NCI-H2029 treated with DMSO at 0.1 percent for 48 hours (cell line): ENCODE data around the gene CFC1B.
"Not testable (repeated sequence)": the region's sequence is repeated elsewhere in the genome, so short reads cannot be mapped to it uniquely, and the experiment has no call there.

Source experiments
- DNase-seq: peaks from one replicate; lab custom pipeline; 2025; lab: John Stamatoyannopoulos, UW

The CFC1B gene

DNA sequence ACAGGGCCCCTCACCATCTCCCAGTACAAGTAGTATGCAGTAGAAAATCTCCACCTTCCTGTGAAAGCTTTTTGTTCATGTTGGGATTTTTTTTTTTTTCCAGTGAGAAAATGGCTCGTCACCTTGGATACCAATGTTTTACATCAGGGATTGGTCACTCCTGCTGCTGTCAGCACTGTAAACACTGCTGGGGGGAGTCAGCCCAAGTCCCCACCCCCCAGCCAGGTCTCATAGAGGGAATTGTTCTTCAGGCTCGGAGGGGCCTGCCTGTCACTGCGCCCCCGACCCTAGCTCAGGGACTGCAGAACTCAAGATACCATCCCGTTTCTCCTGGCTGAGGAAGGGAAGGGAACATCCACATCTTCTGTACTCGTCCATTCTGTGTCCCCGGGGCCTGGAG is at the start of gene CFC1B:
TSS of gene CFC1B (plus strand) at position 231 of the 400 bp plus-strand sequence. CDS start 263 bp downstream, outside the sequence.
- not testable (repeated sequence) for DNase-seq

GRCh38 chr2:130491073-130491472 is 29.9 kb upstream of the CFC1B start:
- not testable (repeated sequence) for DNase-seq

DNA sequence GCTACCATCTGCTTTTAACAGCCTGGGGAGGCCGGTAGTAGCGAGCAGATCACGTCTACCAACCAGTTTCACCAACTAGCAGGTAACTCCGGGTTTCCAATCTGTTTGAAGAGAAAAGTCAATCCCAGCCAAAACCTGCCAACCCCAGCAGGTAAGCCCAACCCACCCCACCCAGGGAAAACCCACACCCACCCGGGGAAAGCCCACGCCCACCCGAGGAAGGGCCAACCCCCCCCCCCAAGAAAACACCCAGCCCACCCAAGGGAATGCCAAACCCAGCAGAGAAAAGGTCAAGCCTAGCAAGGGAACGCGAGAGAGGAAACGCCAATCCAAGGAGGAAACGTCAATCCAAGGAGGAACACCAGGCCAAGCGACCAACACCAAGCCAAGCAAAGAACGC is 11.8 kb upstream of the CFC1B start, which contains the start of gene POTEI:
TSS of gene POTEI (minus strand) at position 101 of the 400 bp plus-strand sequence. CDS start at position 8, 93 bp downstream.
- not testable (repeated sequence) for DNase-seq

DNA sequence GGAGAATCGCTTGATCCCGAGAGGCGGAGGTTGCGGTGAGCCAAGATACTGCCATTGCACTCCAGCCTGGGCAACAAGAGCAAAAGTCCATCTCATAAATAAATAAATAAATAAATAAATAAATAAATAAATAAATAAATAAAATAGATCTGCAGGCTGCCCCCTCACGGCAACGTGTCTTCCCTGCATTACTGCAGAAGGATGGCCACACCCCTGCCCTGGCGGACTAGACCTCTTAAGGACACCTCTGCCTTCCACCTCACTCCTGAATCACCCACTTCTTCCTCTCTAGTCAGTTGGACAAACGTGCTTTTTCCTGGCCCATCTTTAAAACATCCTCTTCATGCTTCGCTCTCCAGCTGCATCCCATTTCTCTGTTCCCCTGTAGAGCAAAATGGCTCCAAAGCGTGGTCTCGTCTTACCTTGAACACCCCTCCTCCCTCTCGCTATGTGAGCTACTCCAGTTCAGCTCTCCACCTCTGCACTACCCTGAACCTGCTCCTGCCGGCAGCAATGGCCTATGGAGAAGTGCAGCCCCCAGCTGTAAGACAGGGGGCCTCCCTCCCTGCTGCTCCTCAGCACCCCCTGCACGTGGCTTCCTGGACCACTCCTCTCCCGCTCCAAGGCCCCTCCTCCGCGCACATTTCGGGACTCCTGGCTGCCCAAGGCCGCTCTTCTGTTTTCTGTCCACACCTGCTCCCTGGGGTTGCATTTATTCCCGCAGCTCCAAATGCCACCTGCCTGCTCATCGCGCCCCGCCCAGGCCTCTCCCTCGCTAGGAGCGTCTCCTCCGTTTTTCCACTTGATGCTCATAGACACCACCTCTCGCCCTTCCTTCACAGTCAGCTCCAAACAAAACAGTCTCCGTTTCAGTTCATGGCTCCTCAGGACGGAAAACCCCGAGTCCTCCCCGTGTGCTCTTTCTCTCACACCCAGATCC is 9.9 kb upstream of the CFC1B start:
- not testable (repeated sequence) for DNase-seq

DNA sequence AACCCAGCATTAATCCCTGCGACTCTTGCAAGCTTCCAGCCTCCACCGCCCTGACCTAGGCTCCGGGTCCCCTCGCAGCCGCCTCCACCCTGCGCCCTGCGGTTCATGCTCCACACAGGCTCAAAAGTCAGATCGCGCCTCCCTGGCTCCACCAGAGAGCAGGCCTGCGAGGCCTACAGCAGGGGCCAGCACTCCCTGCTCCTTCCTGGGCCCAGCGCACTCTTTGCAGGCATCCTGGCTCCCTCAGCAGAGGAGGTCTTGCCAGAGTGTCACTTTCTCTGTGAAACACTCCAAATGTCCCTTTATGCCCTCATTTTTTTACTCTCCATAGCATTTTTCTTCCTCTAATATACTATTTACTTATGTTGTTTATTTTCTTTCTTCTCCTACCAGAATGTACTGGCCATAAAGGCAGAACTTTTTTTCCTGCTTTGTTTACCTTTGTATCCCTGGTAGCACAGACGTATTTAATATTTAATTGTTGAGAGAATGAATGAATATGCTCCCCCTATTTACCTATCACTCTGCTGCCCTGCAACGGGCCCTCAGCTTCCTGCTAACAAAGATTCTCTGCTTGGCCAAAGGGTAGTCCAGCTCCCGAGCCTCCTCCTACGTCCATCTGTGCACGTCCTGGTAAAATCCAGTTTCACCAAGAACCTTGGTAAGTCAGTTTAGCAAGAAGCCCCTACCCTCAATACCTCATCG is 9.1 kb upstream of the CFC1B start:
- DNase-seq: not testable (repeated sequence)

GRCh38 chr2:130518516-130519106 is 2.4 kb upstream of the CFC1B start:
- DNase-seq: not testable (repeated sequence)

DNA sequence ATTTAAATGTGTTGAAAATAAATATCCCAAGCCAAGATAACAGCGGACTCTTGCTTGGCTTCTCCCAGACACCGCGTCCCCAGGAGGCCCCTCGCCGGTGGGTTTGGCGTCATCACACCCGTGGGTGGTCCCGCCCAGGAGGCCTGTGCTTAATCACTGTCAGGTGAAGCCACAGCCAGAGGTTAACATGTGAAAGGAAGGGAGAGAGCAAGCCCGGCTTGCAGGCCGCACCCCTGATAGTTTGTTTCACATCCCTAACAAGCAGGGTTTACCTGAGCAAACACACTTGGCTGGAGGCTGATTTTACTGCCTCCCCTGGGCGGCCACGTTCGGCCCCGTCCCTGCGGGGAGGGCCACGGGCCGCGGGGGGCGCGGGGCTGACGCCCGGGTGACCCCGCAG is 1.4 kb downstream of the CFC1B start:
- DNase-seq: not testable (repeated sequence)

GRCh38 chr2:130527365-130527967 is 6.4 kb downstream of the CFC1B start:
- not testable (repeated sequence) for DNase-seq

- DNase-seq: not testable (repeated sequence)
Observed at GRCh38 chr2:130529545-130529944, 8.5 kb downstream of the CFC1B start.

DNA sequence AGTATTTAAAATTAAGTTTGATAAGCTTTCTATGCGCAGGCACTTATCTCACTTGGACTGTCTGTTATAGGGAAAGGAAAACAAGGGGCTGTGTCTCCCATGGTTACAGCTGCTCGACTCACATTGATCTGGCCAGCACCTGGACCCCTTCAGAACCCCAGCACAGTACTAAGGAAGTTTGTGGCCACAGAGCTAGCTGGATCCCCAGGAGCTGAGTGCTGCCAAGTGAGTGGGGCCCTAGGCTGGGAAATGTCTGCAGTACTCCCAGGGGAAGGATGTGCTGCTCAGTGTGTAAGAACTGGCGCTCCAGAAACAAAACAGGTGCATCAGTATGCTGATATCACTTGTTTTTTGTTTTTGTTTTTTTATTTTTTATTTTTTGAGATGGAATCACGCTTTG is 9.2 kb downstream of the CFC1B start:
- not testable (repeated sequence) for DNase-seq

DNA sequence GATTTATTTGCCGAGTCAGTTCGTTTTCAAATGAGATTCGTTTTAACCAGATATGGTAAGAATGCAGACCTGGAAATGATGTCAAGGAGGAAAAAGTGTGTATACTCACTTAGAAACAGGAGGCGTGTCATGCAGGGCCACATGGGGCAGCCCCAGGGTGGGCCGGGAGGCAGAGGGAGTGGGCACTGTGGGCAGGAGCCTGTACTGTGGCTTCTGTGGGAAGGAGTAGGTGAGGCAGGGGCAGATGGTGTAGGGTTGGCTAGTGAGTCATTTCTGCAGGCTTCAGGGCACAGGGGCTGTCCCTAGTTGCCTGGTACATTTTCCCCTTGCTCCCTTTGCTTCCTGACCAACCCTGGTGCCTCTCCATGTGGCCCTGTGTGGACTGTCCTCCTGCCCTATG is 10.2 kb downstream of the CFC1B start:
- DNase-seq: not testable (repeated sequence)

- DNase-seq: not testable (repeated sequence)
Observed at GRCh38 chr2:130531672-130532071, 10.7 kb downstream of the CFC1B start.

DNA sequence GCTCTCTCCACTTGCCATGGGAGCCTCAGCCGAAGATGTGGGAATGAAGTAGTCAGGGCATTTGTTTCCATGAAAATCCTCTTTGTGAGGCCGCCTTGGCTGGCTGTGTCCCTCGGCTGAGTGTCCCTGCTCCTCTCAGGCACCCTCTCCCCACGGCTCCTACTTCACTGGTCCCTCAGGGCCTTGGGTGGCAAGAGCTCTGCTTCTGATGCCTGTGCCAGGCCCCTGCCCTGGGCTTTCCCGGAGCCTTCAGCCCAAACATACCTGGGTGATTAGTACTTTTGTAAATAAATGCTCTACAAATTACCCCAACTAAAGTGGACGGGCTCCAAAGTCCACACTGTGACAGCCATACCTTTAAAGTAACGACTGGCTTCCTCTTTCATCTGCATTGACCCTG is 15.6 kb downstream of the CFC1B start:
- not testable (repeated sequence) for DNase-seq

GRCh38 chr2:130538271-130538670 is 17.2 kb downstream of the CFC1B start:
- DNase-seq: not testable (repeated sequence)

DNA sequence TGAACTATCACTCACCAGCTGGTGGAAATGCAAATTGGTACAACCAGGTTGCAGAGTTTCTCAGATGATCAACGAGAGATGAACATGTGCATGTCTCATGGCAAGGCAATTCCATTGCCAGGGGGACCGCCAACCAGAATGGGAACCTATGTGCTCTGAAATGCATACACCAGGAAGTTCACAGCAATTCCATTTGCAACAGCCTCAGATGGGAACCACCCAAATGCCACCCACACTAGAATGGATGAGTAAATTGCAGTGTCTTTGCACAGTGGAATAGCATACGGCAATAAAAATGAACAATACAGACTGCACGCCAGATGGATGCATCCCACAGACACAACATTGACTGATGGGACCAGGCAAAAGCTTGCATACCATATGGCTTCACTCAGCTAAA is 21.8 kb downstream of the CFC1B start:
- DNase-seq: not testable (repeated sequence)

GRCh38 chr2:130543785-130544528 is 22.9 kb downstream of the CFC1B start:
- DNase-seq: not testable (repeated sequence)

DNA sequence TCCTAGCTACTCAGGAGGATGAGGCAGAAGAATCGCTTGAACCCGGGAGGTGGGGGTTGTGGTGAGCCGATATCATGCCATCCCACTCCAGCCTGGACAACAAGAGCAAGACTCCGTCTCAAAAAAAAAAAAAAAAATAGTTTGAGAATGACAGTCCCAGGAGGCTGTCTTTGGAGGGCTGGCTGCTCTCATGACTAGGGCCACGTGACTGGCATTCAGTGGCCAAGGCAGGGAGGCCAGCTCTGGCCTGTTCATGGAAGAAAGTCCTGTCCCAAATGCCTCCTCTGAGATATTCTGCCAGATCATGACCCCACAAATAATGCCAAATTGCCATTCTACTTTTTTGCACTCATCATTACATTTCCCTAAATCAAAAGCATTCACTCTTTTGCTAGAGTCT is 24.0 kb downstream of the CFC1B start:
- not testable (repeated sequence) for DNase-seq

GRCh38 chr2:130548418-130548817 is 27.4 kb downstream of the CFC1B start:
- not testable (repeated sequence) for DNase-seq

GRCh38 chr2:130549475-130549874 is 28.5 kb downstream of the CFC1B start:
- DNase-seq: not testable (repeated sequence)

DNA sequence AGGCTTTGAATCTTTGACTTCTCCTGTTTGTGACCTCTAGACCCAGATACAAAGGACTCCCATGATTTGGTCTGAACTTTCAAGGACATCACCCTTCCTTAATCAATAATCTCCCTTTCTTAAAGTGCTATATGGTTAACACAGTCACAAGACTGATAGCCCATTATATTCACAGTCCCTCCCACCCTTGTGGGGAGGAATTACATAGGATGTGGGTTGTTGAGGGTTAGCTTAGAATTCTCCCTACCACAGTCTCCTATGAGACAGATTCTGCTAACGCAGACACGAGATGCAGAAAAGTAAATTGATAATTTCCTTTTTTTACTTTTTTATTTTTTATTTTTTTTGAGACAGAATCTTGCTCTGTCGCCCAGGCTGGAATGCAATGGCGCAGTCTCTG is 33.2 kb downstream of the CFC1B start:
- DNase-seq: not testable (repeated sequence)

DNA sequence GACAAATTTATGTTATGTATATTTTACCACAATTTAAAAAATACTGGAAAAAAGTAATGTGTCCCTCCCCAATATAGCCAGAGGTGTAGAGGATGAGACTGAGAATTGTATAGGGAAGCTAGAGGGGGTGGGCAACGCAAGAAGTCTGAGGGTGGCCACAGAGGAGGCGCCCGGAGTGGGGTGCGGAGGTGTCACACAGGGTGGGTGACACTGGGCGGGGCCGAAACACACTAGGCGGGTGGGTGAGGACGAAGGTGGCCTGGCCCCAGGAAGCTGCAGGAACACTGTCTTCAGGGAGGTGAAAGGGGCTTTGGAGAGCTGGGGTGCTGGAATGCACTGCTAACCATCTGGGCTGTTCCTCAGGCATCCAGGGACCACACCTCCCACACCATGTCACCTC is 35.4 kb downstream of the CFC1B start:
- DNase-seq: not testable (repeated sequence)
